Measurements from ENCODE around the gene ABCC6. TPM values are rescaled to one million over a fixed set of nuclear protein-coding genes. Genes with fewer than 3 reads are reported as not detected.
"Not testable (repeated sequence)": the region's sequence is repeated elsewhere in the genome, so short reads cannot be mapped to it uniquely, and the experiment has no call there.

The ABCC6 gene
- polyA plus RNA-seq, 1 donor from 2014 or later = not detected

GRCh38 chr16:16220449-16220848, 2.8 kb downstream of the ABCC6 start:
- not testable (repeated sequence) for H3K27me3 ChIP-seq (ENCODE audit: insufficient read depth, low read depth, low read length); H3K4me3 ChIP-seq (ENCODE audit: low read length); H3K27ac ChIP-seq (ENCODE audit: low read length); H3K9me3 ChIP-seq (ENCODE audit: low read length); H2AFZ ChIP-seq (ENCODE audit: low read depth, low read length); H3K79me2 ChIP-seq (replicated peaks; ENCODE audit: insufficient read depth, low read length); H3K9me2 ChIP-seq (ENCODE audit: insufficient read depth, low read length); H3K36me3 ChIP-seq (ENCODE audit: insufficient read depth, low read length); H3K4me2 ChIP-seq (ENCODE audit: low read length); H3F3A ChIP-seq (ENCODE audit: insufficient read depth, low read length, poor library complexity, severe bottlenecking); H4K20me1 ChIP-seq (ENCODE audit: insufficient read depth); H3K9ac ChIP-seq (ENCODE audit: low read length)

DNA sequence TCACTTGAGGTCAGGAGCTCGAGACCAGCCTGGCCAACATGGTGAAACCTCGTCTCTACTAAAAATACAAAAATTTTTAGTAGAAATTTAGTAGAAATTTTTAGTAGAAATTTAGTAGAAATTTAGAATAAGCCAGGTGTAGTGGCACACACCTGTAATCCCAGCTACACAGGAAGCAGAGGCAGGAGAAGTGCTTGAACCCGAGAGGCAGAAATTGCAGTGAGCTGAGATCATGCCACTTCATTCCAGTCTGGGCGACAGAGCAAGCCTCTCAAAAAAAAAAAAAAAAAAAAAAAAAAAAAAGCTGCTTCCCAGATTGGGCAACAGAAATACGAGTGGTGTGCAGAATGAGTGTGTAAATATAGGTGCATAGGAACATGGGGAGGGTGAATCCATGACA, 4.5 kb downstream of the ABCC6 start:
- not testable (repeated sequence) for H4K20me1 ChIP-seq (ENCODE audit: insufficient read depth); H3K9ac ChIP-seq (ENCODE audit: low read length); H3K27ac ChIP-seq (ENCODE audit: low read length); H3K36me3 ChIP-seq (ENCODE audit: insufficient read depth, low read length); H3F3A ChIP-seq (ENCODE audit: insufficient read depth, low read length, poor library complexity, severe bottlenecking); H3K9me2 ChIP-seq (ENCODE audit: insufficient read depth, low read length); H3K9me3 ChIP-seq (ENCODE audit: low read length); H3K4me3 ChIP-seq (ENCODE audit: low read length); H3K4me2 ChIP-seq (ENCODE audit: low read length); H3K27me3 ChIP-seq (ENCODE audit: insufficient read depth, low read depth, low read length); H2AFZ ChIP-seq (ENCODE audit: low read depth, low read length); H3K79me2 ChIP-seq (replicated peaks; ENCODE audit: insufficient read depth, low read length)

- not testable (repeated sequence) for H3K9ac ChIP-seq (ENCODE audit: low read length); H4K20me1 ChIP-seq (ENCODE audit: insufficient read depth); H3K9me3 ChIP-seq (ENCODE audit: low read length); H3K27ac ChIP-seq (ENCODE audit: low read length); H3F3A ChIP-seq (ENCODE audit: insufficient read depth, low read length, poor library complexity, severe bottlenecking); H3K27me3 ChIP-seq (ENCODE audit: insufficient read depth, low read depth, low read length); H3K4me2 ChIP-seq (ENCODE audit: low read length); H3K79me2 ChIP-seq (replicated peaks; ENCODE audit: insufficient read depth, low read length); H2AFZ ChIP-seq (ENCODE audit: low read depth, low read length); H3K4me3 ChIP-seq (ENCODE audit: low read length); H3K36me3 ChIP-seq (ENCODE audit: insufficient read depth, low read length); H3K9me2 ChIP-seq (ENCODE audit: insufficient read depth, low read length)
Measured at GRCh38 chr16:16218349-16218748, 4.9 kb downstream of the ABCC6 start.

DNA sequence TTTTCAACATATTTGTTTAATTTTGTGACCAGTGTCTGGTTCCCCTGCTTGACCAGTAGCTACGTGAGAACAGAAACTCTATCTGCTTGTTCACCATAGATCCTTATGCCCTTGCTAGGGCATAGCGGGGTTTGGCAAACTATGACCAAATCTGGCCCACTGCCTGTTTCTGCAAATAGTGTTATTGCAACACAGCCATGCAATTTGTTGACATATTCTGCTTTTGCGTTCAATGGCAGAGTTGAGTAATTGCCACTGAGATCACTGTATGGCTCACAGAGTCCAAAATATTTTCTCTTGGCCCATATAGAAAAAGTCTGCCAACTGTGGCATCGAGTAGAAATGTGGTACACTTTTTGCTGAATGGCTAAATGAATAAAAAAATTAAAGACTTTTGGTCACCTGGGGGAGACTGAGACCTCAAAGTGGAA, 9.4 kb downstream of the ABCC6 start:
- not testable (repeated sequence) for H3K27me3 ChIP-seq (ENCODE audit: insufficient read depth, low read depth, low read length); H3K36me3 ChIP-seq (ENCODE audit: insufficient read depth, low read length); H3F3A ChIP-seq (ENCODE audit: insufficient read depth, low read length, poor library complexity, severe bottlenecking); H3K4me2 ChIP-seq (ENCODE audit: low read length); H4K20me1 ChIP-seq (ENCODE audit: insufficient read depth); H3K27ac ChIP-seq (ENCODE audit: low read length); H2AFZ ChIP-seq (ENCODE audit: low read depth, low read length); H3K4me3 ChIP-seq (ENCODE audit: low read length); H3K9ac ChIP-seq (ENCODE audit: low read length); H3K79me2 ChIP-seq (replicated peaks; ENCODE audit: insufficient read depth, low read length); H3K9me3 ChIP-seq (ENCODE audit: low read length); H3K9me2 ChIP-seq (ENCODE audit: insufficient read depth, low read length)

- not testable (repeated sequence) for H3K9me3 ChIP-seq (ENCODE audit: low read length); H3K79me2 ChIP-seq (replicated peaks; ENCODE audit: insufficient read depth, low read length); H3K36me3 ChIP-seq (ENCODE audit: insufficient read depth, low read length); H3K9me2 ChIP-seq (ENCODE audit: insufficient read depth, low read length); H3K4me2 ChIP-seq (ENCODE audit: low read length); H4K20me1 ChIP-seq (ENCODE audit: insufficient read depth); H3K27ac ChIP-seq (ENCODE audit: low read length); H3K9ac ChIP-seq (ENCODE audit: low read length); H3F3A ChIP-seq (ENCODE audit: insufficient read depth, low read length, poor library complexity, severe bottlenecking); H3K27me3 ChIP-seq (ENCODE audit: insufficient read depth, low read depth, low read length); H2AFZ ChIP-seq (ENCODE audit: low read depth, low read length); H3K4me3 ChIP-seq (ENCODE audit: low read length)
Measured at GRCh38 chr16:16211404-16211803, 11.9 kb downstream of the ABCC6 start.

GRCh38 chr16:16208461-16208860, 14.8 kb downstream of the ABCC6 start:
- H3K36me3 ChIP-seq (ENCODE audit: insufficient read depth, low read length); H3K9me2 ChIP-seq (ENCODE audit: insufficient read depth, low read length): not testable (repeated sequence)

DNA sequence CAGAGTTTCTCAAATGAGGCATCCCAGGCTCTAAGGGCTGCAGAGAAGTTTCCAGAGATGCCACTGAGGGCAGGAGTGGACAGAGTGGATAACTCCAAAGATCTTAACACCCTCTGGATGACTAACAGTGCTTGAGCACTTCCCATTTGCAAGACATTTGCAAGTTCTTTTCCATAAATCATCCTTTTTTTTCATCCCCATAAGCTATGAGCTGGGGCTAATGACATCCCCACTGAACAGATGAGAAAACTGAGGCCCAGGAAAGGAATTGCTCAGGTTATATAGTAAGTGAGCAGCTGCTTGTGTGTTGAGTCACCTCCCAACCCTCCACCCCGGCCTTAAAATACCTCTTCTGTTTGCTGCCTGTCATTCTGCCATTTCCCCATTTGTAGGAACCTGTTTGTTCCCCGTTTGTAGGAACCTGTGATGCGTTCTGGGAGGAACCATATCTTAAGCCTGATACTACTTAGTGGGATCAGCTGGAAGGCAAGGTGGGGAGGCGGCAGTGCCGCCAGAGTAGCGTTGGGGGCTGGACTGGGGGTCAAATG, 15.4 kb downstream of the ABCC6 start:
- H3K9ac ChIP-seq (ENCODE audit: low read length); H3K9me2 ChIP-seq (ENCODE audit: insufficient read depth, low read length); H4K20me1 ChIP-seq (ENCODE audit: insufficient read depth); H3K79me2 ChIP-seq (replicated peaks; ENCODE audit: insufficient read depth, low read length); H3K9me3 ChIP-seq (ENCODE audit: low read length); H2AFZ ChIP-seq (ENCODE audit: low read depth, low read length); H3K36me3 ChIP-seq (ENCODE audit: insufficient read depth, low read length); H3K4me3 ChIP-seq (ENCODE audit: low read length); H3K27me3 ChIP-seq (ENCODE audit: insufficient read depth, low read depth, low read length); H3K4me2 ChIP-seq (ENCODE audit: low read length); H3F3A ChIP-seq (ENCODE audit: insufficient read depth, low read length, poor library complexity, severe bottlenecking); H3K27ac ChIP-seq (ENCODE audit: low read length): not testable (repeated sequence)

More at GRCh38 chr16:16208461-16208860, 14.8 kb downstream of the ABCC6 start:
- not testable (repeated sequence) for H3K27ac ChIP-seq (ENCODE audit: low read length); H3K79me2 ChIP-seq (replicated peaks; ENCODE audit: insufficient read depth, low read length); H3K9ac ChIP-seq (ENCODE audit: low read length); H3F3A ChIP-seq (ENCODE audit: insufficient read depth, low read length, poor library complexity, severe bottlenecking); H3K27me3 ChIP-seq (ENCODE audit: insufficient read depth, low read depth, low read length); H3K4me3 ChIP-seq (ENCODE audit: low read length); H3K9me3 ChIP-seq (ENCODE audit: low read length); H3K4me2 ChIP-seq (ENCODE audit: low read length); H4K20me1 ChIP-seq (ENCODE audit: insufficient read depth); H2AFZ ChIP-seq (ENCODE audit: low read depth, low read length)

DNA sequence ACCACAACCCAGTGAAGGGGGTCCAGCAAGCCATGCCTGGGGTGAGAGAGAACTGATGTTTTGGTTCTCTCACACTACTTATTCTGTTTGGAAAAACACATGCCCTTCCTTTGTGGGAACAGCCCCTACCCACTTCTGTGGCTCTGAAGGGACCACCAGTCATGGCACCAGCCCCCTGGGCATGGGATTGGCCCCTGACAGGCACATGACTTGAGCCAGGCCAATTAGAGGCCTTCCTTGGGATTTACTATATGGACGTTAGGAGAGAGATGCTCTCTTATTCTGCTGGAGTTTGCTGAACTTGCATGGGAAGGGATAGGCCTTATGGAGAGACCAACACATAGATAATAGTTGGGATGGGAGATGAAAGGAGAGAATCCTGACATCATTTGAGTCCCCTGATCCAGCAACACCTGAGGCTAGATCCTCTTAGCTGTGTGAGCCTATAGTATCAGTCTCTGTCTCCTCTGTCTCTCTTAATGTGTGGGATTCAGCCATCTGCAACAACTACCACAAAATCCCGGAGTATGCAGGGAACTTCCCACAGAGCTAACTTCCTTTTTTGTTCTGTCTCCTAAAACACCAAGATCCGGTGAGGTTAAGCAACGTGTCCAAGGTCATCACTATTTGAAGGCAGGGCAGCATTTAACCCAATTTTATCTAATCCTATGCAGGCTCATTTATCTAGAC, 16.1 kb downstream of the ABCC6 start:
- H2AFZ ChIP-seq (ENCODE audit: low read depth, low read length); H3K9me2 ChIP-seq (ENCODE audit: insufficient read depth, low read length); H3K79me2 ChIP-seq (replicated peaks; ENCODE audit: insufficient read depth, low read length); H3K36me3 ChIP-seq (ENCODE audit: insufficient read depth, low read length); H3K9ac ChIP-seq (ENCODE audit: low read length); H3K4me3 ChIP-seq (ENCODE audit: low read length); H3K27me3 ChIP-seq (ENCODE audit: insufficient read depth, low read depth, low read length); H3K9me3 ChIP-seq (ENCODE audit: low read length); H3K27ac ChIP-seq (ENCODE audit: low read length); H4K20me1 ChIP-seq (ENCODE audit: insufficient read depth); H3F3A ChIP-seq (ENCODE audit: insufficient read depth, low read length, poor library complexity, severe bottlenecking); H3K4me2 ChIP-seq (ENCODE audit: low read length): not testable (repeated sequence)

Measured in neural cell (in vitro differentiated cells).